Measurements from ENCODE around the gene CHRNA5. TPM values are rescaled to one million over a fixed set of nuclear protein-coding genes. Genes with fewer than 3 reads are reported as not detected.

CHRNA5 gene
- total RNA-seq, 2 donors from 2014 or later = 9.7 to 10.3 TPM

DNA sequence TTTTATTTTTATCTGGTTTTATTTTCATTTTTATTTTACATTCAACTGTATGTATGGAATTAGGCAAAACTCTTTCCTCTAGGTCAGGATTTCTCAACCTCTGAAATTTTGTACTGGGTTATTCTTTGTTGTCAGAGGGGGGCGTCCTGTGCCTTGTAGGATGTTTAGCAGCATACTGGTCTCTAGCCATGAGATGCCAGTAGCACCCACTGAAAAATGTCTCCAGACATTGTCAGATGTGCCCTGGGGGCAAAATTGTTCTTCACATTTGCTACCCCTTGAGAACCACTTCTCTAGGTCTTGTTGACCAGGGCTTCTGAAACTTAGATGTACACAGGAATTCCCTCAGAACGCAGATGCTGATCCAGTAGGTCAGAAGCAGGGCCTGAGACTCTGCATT, 5.4 kb downstream of the CHRNA5 start:
- H3K9me3 ChIP-seq = no peaks in the 10 kb centered on the region
- intact Hi-C loops (cut with DNase I) = no loop called here
- DNase-seq = no peak
- H3K4me3 ChIP-seq = no peak overlapping the region
- TF ChIP-seq, protein P1, sequence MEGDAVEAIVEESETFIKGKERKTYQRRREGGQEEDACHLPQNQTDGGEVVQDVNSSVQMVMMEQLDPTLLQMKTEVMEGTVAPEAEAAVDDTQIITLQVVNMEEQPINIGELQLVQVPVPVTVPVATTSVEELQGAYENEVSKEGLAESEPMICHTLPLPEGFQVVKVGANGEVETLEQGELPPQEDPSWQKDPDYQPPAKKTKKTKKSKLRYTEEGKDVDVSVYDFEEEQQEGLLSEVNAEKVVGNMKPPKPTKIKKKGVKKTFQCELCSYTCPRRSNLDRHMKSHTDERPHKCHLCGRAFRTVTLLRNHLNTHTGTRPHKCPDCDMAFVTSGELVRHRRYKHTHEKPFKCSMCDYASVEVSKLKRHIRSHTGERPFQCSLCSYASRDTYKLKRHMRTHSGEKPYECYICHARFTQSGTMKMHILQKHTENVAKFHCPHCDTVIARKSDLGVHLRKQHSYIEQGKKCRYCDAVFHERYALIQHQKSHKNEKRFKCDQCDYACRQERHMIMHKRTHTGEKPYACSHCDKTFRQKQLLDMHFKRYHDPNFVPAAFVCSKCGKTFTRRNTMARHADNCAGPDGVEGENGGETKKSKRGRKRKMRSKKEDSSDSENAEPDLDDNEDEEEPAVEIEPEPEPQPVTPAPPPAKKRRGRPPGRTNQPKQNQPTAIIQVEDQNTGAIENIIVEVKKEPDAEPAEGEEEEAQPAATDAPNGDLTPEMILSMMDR (IDR thresholded peaks at IDR 0.05) = no peak
- H3K27me3 ChIP-seq = no peaks in the 10 kb centered on the region
- no peaks in the 10 kb centered on the region for H3K36me3 ChIP-seq
- H3K9ac ChIP-seq (ENCODE audit: low read depth in 2 of 2, low read length in 2 of 2) = no peak overlapping the region
- no peaks in the 10 kb centered on the region for H3K4me1 ChIP-seq
- H3K27ac ChIP-seq = no peak overlapping the region

DNA sequence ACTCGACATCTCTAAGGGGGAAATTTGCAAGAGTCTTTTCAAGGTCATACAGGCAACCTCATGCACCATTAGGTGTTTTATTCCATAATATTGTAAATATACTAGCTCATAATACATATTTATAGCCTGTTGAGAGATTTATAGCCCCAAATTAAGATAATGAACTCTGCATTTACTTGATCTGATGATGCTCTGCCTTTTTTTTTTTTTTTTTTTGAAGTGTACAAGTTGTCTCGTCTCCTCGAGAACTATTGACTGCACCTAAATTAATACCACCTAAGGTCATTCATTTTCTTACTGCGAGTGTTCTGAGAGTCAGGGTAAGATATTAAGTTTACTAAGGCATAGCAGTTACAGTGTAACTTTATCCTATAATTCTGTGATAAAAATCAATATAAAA, 6.1 kb downstream of the CHRNA5 start:
- TF ChIP-seq, protein P1 (IDR thresholded peaks at IDR 0.05) = no peak
- Histone ChIP-seq H3K27ac (no peak overlapping the region), H3K9ac (ENCODE audit: low read depth in 2 of 2, low read length in 2 of 2) (no peak overlapping the region), H3K4me3 (no peak overlapping the region), H3K36me3 (no peaks in the 10 kb centered on the region), H3K9me3 (no peaks in the 10 kb centered on the region), H3K4me1 (no peaks in the 10 kb centered on the region), H3K27me3 (no peaks in the 10 kb centered on the region)
- no peak for DNase-seq
- intact Hi-C loops (cut with DNase I) = no loop called here

DNA sequence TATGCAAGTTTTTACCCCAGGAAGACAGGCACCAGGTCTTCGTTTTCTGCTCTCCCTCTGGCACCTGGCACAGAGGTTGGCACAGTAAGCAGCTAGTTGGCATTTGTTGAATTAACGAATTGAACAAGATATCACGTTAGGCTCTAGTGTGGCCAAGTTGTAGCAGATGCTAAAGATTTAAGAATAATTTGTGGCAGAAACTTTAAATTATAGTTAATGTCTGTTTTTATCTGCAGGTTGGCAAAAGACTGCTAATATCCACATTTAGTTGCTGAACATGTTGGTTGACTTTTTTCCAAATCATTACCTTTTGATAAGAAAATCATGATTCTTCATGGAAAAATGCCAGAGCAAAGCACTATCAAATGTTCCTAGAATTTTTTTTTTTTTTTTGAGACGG, 8.1 kb downstream of the CHRNA5 start:
- Histone ChIP-seq H3K27ac (no peak overlapping the region), H3K9me3 (no peaks in the 10 kb centered on the region), H3K36me3 (no peaks in the 10 kb centered on the region), H3K9ac (ENCODE audit: low read depth in 2 of 2, low read length in 2 of 2) (no peak overlapping the region), H3K4me1 (no peaks in the 10 kb centered on the region), H3K4me3 (no peak overlapping the region), H3K27me3 (no peaks in the 10 kb centered on the region)
- intact Hi-C loops (cut with DNase I) = no loop called here
- no peak for DNase-seq
- TF ChIP-seq, protein P1 (IDR thresholded peaks at IDR 0.05) = no peak

- H3K9me3 ChIP-seq = no peaks in the 10 kb centered on the region
- H3K9ac ChIP-seq (ENCODE audit: low read depth in 2 of 2, low read length in 2 of 2) = no peak overlapping the region
- intact Hi-C loops (cut with DNase I) = no loop called here
- TF ChIP-seq, protein P1 (IDR thresholded peaks at IDR 0.05) = no peak
- H3K4me3 ChIP-seq = no peak overlapping the region
- no peak overlapping the region for H3K27ac ChIP-seq
- H3K27me3 ChIP-seq = no peaks in the 10 kb centered on the region
- H3K4me1 ChIP-seq = no peaks in the 10 kb centered on the region
- H3K36me3 ChIP-seq = no peaks in the 10 kb centered on the region
- no peak for DNase-seq
These were observed 9.6 kb downstream of the CHRNA5 start for GRCh38 chr15:78574944-78575343.

- TF ChIP-seq, protein P1 (IDR thresholded peaks at IDR 0.05) = no peak
- no peak overlapping the region for H3K4me3 ChIP-seq
- no peaks in the 10 kb centered on the region for H3K27me3 ChIP-seq
- no peak overlapping the region for H3K9ac ChIP-seq (ENCODE audit: low read depth in 2 of 2, low read length in 2 of 2)
- no peak overlapping the region for H3K27ac ChIP-seq
- no peaks in the 10 kb centered on the region for H3K9me3 ChIP-seq
- no peaks in the 10 kb centered on the region for H3K4me1 ChIP-seq
- H3K36me3 ChIP-seq = no peaks in the 10 kb centered on the region
- intact Hi-C loops (cut with DNase I) = no loop called here
- no peak for DNase-seq
These were observed 32.3 kb downstream of the CHRNA5 start for GRCh38 chr15:78597583-78597982.

DNA sequence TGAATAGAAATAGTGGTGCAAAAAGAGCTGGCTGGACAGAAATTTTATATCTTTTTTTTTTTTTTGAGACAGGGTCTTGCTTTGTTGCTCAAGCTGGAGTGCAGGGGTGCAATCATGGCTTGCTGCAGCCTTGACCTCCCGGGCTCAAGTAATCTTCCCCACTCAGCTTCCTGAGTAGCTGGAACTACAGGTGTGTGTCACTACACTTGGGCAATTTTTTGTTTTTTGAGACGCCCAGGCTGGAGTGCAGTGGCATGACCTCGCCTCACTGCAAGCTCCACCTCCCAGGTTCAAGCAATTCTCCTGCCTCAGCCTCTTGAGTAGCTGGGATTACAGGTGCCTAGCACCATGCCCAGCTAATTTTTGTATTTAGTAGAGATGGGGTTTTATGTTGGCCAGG, 33.0 kb downstream of the CHRNA5 start:
- Histone ChIP-seq H3K9me3 (no peaks in the 10 kb centered on the region), H3K27ac (no peak overlapping the region), H3K9ac (ENCODE audit: low read depth in 2 of 2, low read length in 2 of 2) (no peak overlapping the region), H3K27me3 (no peaks in the 10 kb centered on the region), H3K36me3 (no peaks in the 10 kb centered on the region), H3K4me3 (no peak overlapping the region), H3K4me1 (no peaks in the 10 kb centered on the region)
- DNase-seq = no peak
- intact Hi-C loops (cut with DNase I) = no loop called here
- TF ChIP-seq, protein P1 (IDR thresholded peaks at IDR 0.05) = no peak

Data from colonic mucosa (tissue), 4 donors.